SK-N-SH (cell line): ENCODE measurements around the gene KCTD17. TPM values are rescaled to one million over a fixed set of nuclear protein-coding genes. Genes with fewer than 3 reads are reported as not detected.

Experiments used
- CTCF ChIA-PET: fragments of 300-600, 350-600 bp; formaldehyde crosslinking; extraction: SDS; loops from one replicate; lab custom pipeline; 2021; lab: Yijun Ruan, JAX
- POLR2A ChIA-PET: fragments of 350-600 bp; sonication (Branson Sonifier 250); formaldehyde crosslinking; extraction: SDS; loops from one replicate; lab custom pipeline; 2020; ENCODE audit warnings: antibody characterized with exemption, inconsistent platforms; lab: Yijun Ruan, JAX
- DNase-seq: peaks from one replicate; pipeline ENCODE4 v3.0.0; 2012
- H2AFZ ChIP-seq: fragments of 200-600 bp; sonication (generic); 2 replicates; pipeline ENCODE4 v1.8.1; 2016; ENCODE audit warnings: antibody characterized with exemption, mild to moderate bottlenecking, low read depth
- H3F3A ChIP-seq: fragments of 200-600 bp; sonication (generic); replicated peaks from 2 replicates; pipeline ENCODE3; 2016; ENCODE audit warnings: antibody characterized with exemption, mild to moderate bottlenecking; ENCODE audit not compliant: insufficient read depth
- H3K27ac ChIP-seq, 2 experiments: fragments of 200-500 bp in 1 of 2; fragments of 200-600 bp in 1 of 2; sonication (Bioruptor generic) in 1 of 2; sonication (generic), shearing (Covaris generic) in 1 of 2; 2 replicates each; pipeline versions ENCODE4 v1.5.1 to v1.6.1; 2014 to 2016; ENCODE audit warnings: low read depth in 2 of 2, inconsistent platforms in 1 of 2, low read length in 1 of 2, mild to moderate bottlenecking in 1 of 2, mixed read lengths in 1 of 2
- H3K27me3 ChIP-seq: fragments of 200-600 bp; sonication (generic), shearing (Covaris generic); 2 replicates; pipeline ENCODE4 v1.6.1; 2016; ENCODE audit warnings: mixed run types; ENCODE audit not compliant: insufficient read depth
- H3K36me3 ChIP-seq, 2 experiments: fragments of 200-500 bp in 1 of 2; fragments of 200-600 bp in 1 of 2; sonication (Bioruptor generic) in 1 of 2; sonication (generic) in 1 of 2; replicated peaks in 1 of 2; 2 replicates each; pipeline versions ENCODE3 to v1.5.1; 2014 to 2016; ENCODE audit warnings: low read length in 1 of 2, mild to moderate bottlenecking in 1 of 2; ENCODE audit not compliant: insufficient read depth in 2 of 2, control insufficient read depth in 1 of 2
- H3K4me1 ChIP-seq, 2 experiments: fragments of 200-500 bp in 1 of 2; fragments of 200-600 bp in 1 of 2; sonication (Bioruptor generic) in 1 of 2; sonication (generic), shearing (Covaris generic) in 1 of 2; 2 replicates each; pipeline versions ENCODE4 v1.5.1 to v1.6.1; 2014 to 2016; ENCODE audit warnings: low read depth in 1 of 2, low read length in 1 of 2, mixed run types in 1 of 2; ENCODE audit not compliant: insufficient read depth in 2 of 2, control insufficient read depth in 1 of 2
- H3K4me2 ChIP-seq: fragments of 200-600 bp; sonication (generic), shearing (Covaris generic); 2 replicates; pipeline ENCODE4 v1.6.1; 2017; ENCODE audit warnings: mixed run types
- H3K4me3 ChIP-seq, 2 experiments: fragments of 200-500 bp in 1 of 2; fragments of 200-600 bp in 1 of 2; sonication (Bioruptor generic) in 1 of 2; sonication (generic), shearing (Covaris generic) in 1 of 2; 2 replicates each; pipeline versions ENCODE4 v1.5.1 to v1.8.1; 2014 to 2016; ENCODE audit warnings: low read depth in 2 of 2, inconsistent platforms in 1 of 2, low read length in 1 of 2, mild to moderate bottlenecking in 1 of 2, mixed read lengths in 1 of 2, moderate library complexity in 1 of 2
- H3K79me2 ChIP-seq: fragments of 200-600 bp; sonication (generic); 2 replicates; pipeline ENCODE4 v1.8.1; 2017; ENCODE audit warnings: mild to moderate bottlenecking; ENCODE audit not compliant: insufficient read depth
- H3K9ac ChIP-seq: fragments of 200-600 bp; sonication (generic); 2 replicates; pipeline ENCODE4 v1.6.1; 2017; ENCODE audit warnings: mixed run types
- H3K9me2 ChIP-seq: fragments of 200-600 bp; sonication (generic); 2 replicates; pipeline ENCODE4 v1.6.1; 2017; ENCODE audit warnings: mixed run types
- H3K9me3 ChIP-seq: fragments of 200-600 bp; sonication (generic); 2 replicates; pipeline ENCODE4 v1.6.1; 2017; ENCODE audit warnings: mixed run types, mild to moderate bottlenecking, moderate library complexity
- H4K20me1 ChIP-seq: fragments of 200-600 bp; sonication (generic); 2 replicates; pipeline ENCODE4 v1.6.1; 2017; ENCODE audit warnings: mild to moderate bottlenecking, mixed run types; ENCODE audit not compliant: insufficient read depth
- CHD2 ChIP-seq: fragments of 150-350 bp; IDR thresholded peaks from 2 replicates; pipeline ENCODE4 v1.6.1; 2018; ENCODE audit warnings: low read length; ENCODE audit not compliant: partially characterized antibody
- CTCF ChIP-seq: fragments of 200-600 bp; sonication (generic); IDR thresholded peaks from 2 replicates; pipeline ENCODE4 v1.6.1; 2017; ENCODE audit warnings: antibody characterized with exemption, mild to moderate bottlenecking, moderate library complexity
- FOXJ3 ChIP-seq: sonication (generic); formaldehyde crosslinking; IDR thresholded peaks from 2 replicates; pipeline ENCODE4 v1.5.1; 2020; ENCODE audit warnings: mild to moderate bottlenecking, missing genetic modification reagents
- GATA2 ChIP-seq: sonication (generic); formaldehyde crosslinking; IDR thresholded peaks from 2 replicates; pipeline ENCODE4 v1.5.0; 2020; ENCODE audit warnings: mild to moderate bottlenecking, missing genetic modification reagents
- JUND ChIP-seq: IDR thresholded peaks from 2 replicates; pipeline ENCODE4 v1.4.0; 2012
- MEF2A ChIP-seq: IDR thresholded peaks from 2 replicates; pipeline ENCODE4 v1.4.0; 2012; ENCODE audit warnings: low read depth, borderline replicate concordance
- NRF1 ChIP-seq: IDR thresholded peaks from 2 replicates; pipeline ENCODE4 v1.6.1; 2012; ENCODE audit warnings: low read depth, mild to moderate bottlenecking, low read length
- PBX3 ChIP-seq: IDR thresholded peaks from 2 replicates; pipeline ENCODE4; 2012
- POLR2AphosphoS5 ChIP-seq: IDR thresholded peaks from 2 replicates; pipeline ENCODE4 v1.6.1; 2012; ENCODE audit warnings: low read depth, low read length
- RCOR1 ChIP-seq: fragments of 150-350 bp; IDR thresholded peaks from 2 replicates; pipeline ENCODE4 v1.6.1; 2017; ENCODE audit warnings: antibody characterized with exemption, low read length
- REST ChIP-seq: IDR thresholded peaks from 2 replicates; pipeline ENCODE4 v1.6.1; 2012; ENCODE audit warnings: mild to moderate bottlenecking, low read depth, low read length, moderate library complexity
- SMC3 ChIP-seq: IDR thresholded peaks from 2 replicates; pipeline ENCODE4 v1.6.1; 2012; ENCODE audit warnings: low read depth, low read length, improper control_type of control experiment
- TAF1 ChIP-seq: IDR thresholded peaks from 2 replicates; pipeline ENCODE4 v1.6.1; 2012; ENCODE audit warnings: low read depth, mild to moderate bottlenecking, low read length, moderate library complexity, borderline replicate concordance
- TCF12 ChIP-seq: IDR thresholded peaks from 2 replicates; pipeline ENCODE4 v1.4.0; 2012
- USF1 ChIP-seq: IDR thresholded peaks from 2 replicates; pipeline ENCODE4 v1.4.0; 2012; ENCODE audit warnings: low read depth, borderline replicate concordance
- ZBTB33 ChIP-seq: IDR thresholded peaks from 2 replicates; pipeline ENCODE4 v1.4.0; 2012; ENCODE audit warnings: low read depth, borderline replicate concordance
- WGBS: methylation state at CpG from one replicate; pipeline ENCODE4 v1.1.6; 2017; ENCODE audit warnings: low lambda C conversion rate; 5-methylcytosine and 5-hydroxymethylcytosine counted together
- polyA plus RNA-seq, 3 experiments: library from polyadenylated mRNA; depleted of rRNA; stranded (reverse); fragments of >200 nt; gene quantifications; 2 replicates each; pipeline ENCODE4 v1.2.3, GENCODE V29; 2012

The KCTD17 gene
- polyA plus RNA-seq, 1 of the 3 experiments (the other 2 are of a cell fraction) = 57.8 TPM

- no peak for DNase-seq
- WGBS = 68% methylated on average over 8 of the region's 9 CpGs
- H3K9me2 ChIP-seq = no peaks in the 10 kb centered on the region
- TF ChIP-seq FOXJ3 (CRISPR knock-in tag) (no peak), NRF1 (no peak), GATA2 (CRISPR knock-in tag) (no peak), TCF12 (no peak), JUND (no peak), TAF1 (no peak), CHD2 (no peak), PBX3 (no peak), SMC3 (no peak), POLR2AphosphoS5 (no peak), REST (no peak), ZBTB33 (no peak), CTCF (no peak), RCOR1 (no peak), MEF2A (no peak), USF1 (no peak)
- H3K4me3 ChIP-seq = no peak overlapping the region
- H3F3A ChIP-seq = no peaks in the 10 kb centered on the region
- peaks cover 0 to 7% of the 10 kb centered on the region in 2 experiments; a peak in 1 of 4 replicates for H3K4me1 ChIP-seq
- no peak overlapping the region for H3K27ac ChIP-seq
- CTCF ChIA-PET = interaction anchor here (1.1 to 2.0 kb wide), 2 partner anchors 14 to 109 kb away, joined by 3 to 4 read pairs; no protein-coding TSS in a partner anchor
- H3K36me3 ChIP-seq = no peaks in the 10 kb centered on the region
- H3K79me2 ChIP-seq = no peaks in the 10 kb centered on the region
- H3K4me2 ChIP-seq = no peak overlapping the region
- H3K9ac ChIP-seq = no peak overlapping the region
- POLR2A ChIA-PET = interaction anchor here (0.6 kb wide), 1 partner anchor 28 kb away, joined by 3 read pairs; no protein-coding TSS in a partner anchor
- H3K9me3 ChIP-seq = no peaks in the 10 kb centered on the region
- no peaks in the 10 kb centered on the region for H4K20me1 ChIP-seq
- 0 out of 2 replicates have a peak, but pooled peaks cover 13% of the 10 kb centered on the region for H3K27me3 ChIP-seq
- H2AFZ ChIP-seq = no peak overlapping the region
Observed at GRCh38 chr22:37090920-37091695, 39.6 kb downstream of the KCTD17 start.
